ENCODE measurements around the gene GYPA.
"Not testable (repeated sequence)": the region's sequence is repeated elsewhere in the genome, so short reads cannot be mapped to it uniquely, and the experiment has no call there.

GYPA gene

GRCh38 chr4:144128709-144129320 lies 11.7 kb downstream of the GYPA start:
- DNase-seq, result not testable (repeated sequence)

DNA sequence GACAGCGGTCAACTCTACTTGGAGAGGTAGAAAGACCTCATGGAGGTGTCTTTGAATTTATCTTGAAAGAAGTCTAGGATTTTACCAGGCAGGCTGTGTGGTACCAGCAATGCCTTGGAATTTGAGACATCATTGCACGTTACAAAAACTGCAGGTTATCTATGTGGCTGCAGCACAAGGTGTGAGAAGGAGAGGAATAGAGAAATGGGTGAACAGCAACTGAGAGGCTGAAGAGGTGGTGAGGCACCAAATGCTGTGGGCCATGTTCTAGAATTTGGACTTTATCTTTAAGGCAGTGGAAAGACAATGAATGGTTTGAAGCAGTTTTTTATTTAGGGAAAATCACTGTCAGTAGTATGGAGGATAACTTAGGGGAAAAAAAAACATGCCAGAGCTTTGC lies 15.4 kb downstream of the GYPA start:
- DNase-seq, result not testable (repeated sequence)

GRCh38 chr4:144123982-144124635 lies 16.4 kb downstream of the GYPA start:
- DNase-seq, result not testable (repeated sequence)

DNA sequence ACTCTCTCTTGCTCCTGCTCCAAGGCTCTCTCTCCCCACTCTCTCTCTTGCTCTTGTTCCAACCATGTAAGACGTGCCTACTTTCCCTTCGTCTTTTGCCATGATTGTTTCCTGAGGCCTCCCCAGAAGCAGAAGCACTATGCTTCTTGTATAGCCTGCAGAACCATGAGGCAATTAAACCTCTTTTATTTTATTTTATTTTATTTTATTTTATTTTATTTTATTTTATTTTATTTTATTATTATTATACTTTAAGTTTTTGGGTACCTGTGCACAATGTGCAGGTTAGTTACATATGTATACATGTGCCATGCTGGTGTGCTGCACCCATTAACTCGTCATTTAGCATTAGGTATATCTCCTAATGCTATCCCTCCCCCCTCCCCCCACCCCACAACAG lies 17.2 kb downstream of the GYPA start:
- not testable (repeated sequence) for DNase-seq

- DNase-seq, result not testable (repeated sequence)
These were observed 20.8 kb downstream of the GYPA start for GRCh38 chr4:144119752-144120151.

GRCh38 chr4:144115519-144115918 lies 25.0 kb downstream of the GYPA start:
- DNase-seq, result no peak

DNA sequence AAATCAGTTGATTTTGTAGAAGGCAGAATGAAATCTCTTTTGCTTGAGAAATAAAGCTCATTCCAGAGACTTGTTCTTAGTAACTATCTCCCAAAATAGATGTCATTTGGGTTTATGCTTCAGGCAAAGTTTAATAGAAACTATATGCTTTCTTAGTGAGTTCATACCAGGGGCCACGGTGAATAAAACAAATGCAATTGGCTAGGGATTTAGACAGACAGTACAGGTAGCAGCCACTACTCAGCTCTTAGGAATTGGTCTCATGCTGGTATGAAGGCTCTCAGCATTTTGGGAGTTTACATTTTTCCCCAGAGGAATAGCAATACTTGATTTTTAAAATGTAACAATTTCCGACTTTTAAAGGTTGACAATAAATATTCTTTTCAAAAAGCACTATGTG lies 27.0 kb downstream of the GYPA start:
- no peak for DNase-seq

DNA sequence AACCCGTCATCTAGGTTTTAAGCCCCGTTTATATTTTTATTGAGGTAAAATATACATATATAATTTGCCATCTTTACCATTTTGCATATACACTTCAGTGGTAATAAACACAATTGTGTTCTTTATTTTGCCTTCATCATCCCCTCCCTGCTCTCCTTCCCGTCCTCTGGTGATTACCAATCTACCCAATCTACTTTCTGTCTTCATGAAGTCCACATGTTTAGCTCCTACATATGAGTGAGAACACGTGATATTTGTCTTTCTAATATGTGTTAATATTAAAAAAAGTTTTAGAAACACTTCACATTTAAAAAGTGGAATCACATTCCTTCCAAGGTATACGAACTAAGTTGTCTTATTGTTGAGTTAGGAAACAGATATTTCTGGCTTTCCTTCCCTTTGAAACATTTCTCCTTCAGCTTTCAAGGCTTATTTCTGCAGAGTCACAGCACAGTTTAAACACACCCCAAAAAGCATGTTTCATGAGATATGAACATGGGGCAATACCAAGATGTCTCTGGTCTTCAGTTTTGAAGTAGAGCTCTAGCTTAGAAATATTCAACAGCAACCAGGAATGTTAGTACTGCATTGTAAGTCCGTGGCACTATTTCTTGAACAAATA lies 35.9 kb downstream of the GYPA start:
- no peak for DNase-seq

- DNase-seq, result not testable (repeated sequence)
These were observed 42.7 kb downstream of the GYPA start for GRCh38 chr4:144097776-144098175.

DNA sequence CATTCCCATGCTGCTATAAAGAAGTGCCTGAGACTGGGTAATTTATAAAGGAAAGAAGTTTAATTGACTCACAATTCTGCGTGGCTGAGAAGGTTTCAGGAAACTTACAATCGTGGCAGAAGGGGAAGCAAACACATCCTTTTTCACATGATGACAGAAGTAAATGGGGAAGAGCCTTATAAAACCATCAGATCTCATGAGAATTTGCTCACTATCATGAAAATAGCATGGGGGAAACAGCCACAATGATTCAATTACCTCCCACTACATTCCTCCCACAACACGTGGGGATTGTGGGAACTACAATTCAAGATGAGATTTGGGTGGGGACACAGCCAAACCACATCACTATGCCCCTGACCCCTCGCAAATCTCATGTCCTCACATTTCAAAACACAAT lies 46.5 kb downstream of the GYPA start:
- DNase-seq, result not testable (repeated sequence)

GRCh38 chr4:144091181-144091580 lies 49.3 kb downstream of the GYPA start:
- DNase-seq, result not testable (repeated sequence)

- no peak for DNase-seq
These were observed 49.8 kb downstream of the GYPA start for GRCh38 chr4:144090744-144091143.

- not testable (repeated sequence) for DNase-seq
These were observed 58.5 kb downstream of the GYPA start for GRCh38 chr4:144082053-144082452.

DNA sequence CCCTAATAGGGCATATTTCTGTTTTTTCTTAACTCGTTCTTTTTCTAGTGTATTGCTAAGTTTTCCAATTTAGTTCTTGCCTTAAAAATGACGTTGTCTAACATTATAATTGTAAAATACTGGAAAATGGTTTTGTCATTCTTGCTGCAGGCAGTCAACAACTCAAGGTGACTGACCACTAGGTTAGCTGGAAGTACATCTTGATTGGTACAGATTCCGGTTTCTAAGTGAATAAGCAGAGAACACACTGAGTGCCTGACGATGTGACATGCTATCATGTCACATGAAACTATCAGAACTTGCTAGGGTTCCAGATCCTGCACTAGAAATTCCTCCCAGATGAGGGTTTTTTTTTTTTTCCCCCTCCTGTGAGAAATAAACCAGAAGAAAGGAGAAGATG lies 60.4 kb downstream of the GYPA start:
- not testable (repeated sequence) for DNase-seq

DNA sequence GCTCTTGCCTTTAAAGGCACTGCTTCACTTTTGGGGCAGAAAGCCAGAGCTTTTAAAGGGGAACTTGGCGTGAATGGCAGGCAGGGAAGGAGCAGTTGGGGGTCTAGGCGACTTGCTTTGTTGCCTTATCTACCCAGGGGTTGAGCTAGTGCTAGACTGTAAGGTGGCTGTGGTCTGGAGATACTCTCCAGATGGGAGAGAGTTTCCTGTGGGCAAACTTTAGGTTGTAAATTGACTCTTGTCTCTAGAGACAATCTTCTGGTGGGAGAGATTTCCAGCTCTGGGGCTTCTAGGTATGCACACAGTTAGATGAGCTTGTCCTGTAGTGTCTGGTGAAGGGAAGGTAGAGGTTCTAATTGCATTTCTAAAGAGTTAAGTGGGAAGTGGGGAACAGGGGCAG lies 61.8 kb downstream of the GYPA start:
- DNase-seq, result not testable (repeated sequence)

GRCh38 chr4:144061556-144061955 lies 79.0 kb downstream of the GYPA start:
- not testable (repeated sequence) for DNase-seq

- DNase-seq, result not testable (repeated sequence)
These were observed 80.2 kb downstream of the GYPA start for GRCh38 chr4:144060234-144060859.
